Lung microvascular endothelial cell (primary cell): Measurements from ENCODE around the gene PRKCSH. TPM values are rescaled to one million over a fixed set of nuclear protein-coding genes. Genes with fewer than 3 reads are reported as not detected.
"Not testable (repeated sequence)": the region's sequence is repeated elsewhere in the genome, so short reads cannot be mapped to it uniquely, and the experiment has no call there.

Experiments used
- DNase-seq, 2 donors: peaks; one replicate each; pipeline versions ENCODE4 v3.0.0 to v3.0.0-alpha.2; 2010; ENCODE audit warnings: low read depth in 2 of 2
- total RNA-seq: library from RNA; depleted of rRNA; stranded (reverse); fragments of >200 nt; gene quantifications from 2 replicates; pipeline ENCODE4 v1.2.1, GENCODE V29; 2014

The PRKCSH gene, protein sequence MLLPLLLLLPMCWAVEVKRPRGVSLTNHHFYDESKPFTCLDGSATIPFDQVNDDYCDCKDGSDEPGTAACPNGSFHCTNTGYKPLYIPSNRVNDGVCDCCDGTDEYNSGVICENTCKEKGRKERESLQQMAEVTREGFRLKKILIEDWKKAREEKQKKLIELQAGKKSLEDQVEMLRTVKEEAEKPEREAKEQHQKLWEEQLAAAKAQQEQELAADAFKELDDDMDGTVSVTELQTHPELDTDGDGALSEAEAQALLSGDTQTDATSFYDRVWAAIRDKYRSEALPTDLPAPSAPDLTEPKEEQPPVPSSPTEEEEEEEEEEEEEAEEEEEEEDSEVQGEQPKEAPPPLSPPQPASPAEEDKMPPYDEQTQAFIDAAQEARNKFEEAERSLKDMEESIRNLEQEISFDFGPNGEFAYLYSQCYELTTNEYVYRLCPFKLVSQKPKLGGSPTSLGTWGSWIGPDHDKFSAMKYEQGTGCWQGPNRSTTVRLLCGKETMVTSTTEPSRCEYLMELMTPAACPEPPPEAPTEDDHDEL
- 103 and 132 TPM in 2 replicates for total RNA-seq

DNA sequence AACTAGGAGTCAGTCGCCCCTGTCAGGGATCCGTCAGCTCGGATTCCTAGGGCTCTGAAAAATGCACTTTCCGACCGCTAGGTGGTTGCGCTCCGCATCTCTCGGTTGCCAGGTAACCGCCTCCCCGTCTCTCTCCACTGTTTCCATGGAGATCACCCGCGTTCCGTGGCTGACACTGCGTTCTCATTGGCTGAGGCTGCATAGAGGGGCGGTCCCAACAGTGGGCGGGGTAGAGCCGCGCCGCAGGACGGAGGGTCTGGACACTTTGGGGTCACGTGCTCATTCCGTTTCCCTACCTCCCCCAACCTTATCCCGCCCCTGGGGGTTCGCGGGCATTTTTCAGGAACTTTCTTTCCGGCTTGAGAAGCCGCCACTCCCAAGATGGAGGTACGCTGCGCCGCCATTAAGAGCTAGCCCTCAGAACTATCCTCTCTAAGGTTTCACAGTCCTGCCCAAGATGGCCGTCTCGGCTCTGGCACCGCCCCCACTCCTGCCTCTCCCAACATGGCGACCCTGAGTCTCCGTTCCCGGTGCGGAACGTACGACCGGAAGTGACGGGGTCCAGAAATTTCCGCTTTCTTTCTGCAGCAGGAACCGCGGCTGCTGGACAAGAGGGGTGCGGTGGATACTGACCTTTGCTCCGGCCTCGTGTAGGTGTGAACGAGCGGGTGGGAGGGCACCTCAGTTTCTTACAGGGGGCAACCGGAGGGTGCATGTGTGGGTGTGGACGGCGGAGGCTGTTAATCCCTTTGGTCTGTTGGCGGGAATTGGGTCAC is at the start of gene PRKCSH, which contains the start of gene ODAD3:
TSS of gene PRKCSH (plus strand) at position 579 of the 776 bp plus-strand sequence. CDS start 483 bp downstream, outside the sequence.
TSS of gene ODAD3 (minus strand) at position 65 of the 776 bp plus-strand sequence. CDS start 105 bp downstream, outside the sequence.
- peak; percentile 100 for DNase-seq

DNA sequence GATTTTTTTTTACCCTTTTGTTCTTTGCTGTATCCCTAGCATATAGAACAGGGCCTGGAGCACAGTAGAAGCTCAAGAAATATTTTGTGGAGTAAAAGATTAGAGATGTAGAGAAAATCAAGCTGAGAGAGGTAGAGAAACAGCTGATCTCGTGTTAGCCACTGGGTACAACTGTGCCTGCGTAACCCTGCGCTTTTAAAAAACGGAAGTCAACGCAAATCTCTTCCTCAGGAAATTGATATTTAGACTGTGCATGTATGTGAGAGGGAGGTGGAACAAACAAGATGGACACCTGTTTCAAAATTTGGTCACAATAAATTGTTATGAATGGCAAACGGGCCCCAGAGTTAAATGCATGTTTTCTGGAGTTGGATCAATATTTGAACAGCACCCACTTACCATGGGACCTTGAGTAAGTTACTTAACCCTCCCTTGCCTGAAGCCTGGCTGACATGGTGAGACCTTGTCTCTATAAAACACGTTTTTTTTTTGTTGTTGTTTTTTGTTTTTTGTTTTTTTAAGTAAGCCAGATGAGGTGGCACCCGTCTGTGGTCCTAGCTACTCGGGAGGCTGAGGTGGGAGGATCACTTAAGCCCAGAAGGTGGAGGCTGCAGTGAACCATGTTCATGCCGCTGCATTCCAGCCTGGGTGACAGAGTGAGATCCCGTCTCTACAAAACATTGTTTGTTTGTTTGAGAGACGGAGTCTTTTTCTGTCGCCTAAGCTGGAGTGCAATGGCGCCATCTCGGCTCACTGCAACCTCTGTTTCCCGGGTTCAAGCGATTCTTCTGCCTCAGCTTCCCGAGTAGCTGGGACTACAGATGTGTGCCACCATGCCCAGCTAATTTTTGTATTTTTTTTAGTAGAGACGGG is 48.0 kb upstream of the PRKCSH start:
- DNase-seq: peak; percentile 18 to 24

DNA sequence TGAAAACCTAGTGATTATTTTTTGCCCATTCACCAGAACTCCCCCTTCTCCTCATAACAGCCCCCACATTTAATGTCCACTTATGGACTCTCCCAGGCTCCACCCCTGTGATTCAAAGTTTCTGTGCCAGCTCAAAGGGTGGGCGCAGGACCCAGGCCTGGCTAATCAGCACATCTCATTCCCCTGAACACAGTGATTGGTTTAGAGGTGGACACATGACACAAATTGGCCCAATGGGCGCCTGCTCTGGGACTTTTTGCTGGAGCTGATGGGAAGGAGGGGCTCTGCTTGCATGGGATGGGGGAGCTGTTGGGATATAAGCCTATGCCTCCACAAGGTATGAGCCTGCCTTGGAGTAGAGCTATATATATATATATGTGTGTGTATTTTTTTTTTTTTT is 45.1 kb upstream of the PRKCSH start:
- DNase-seq: no peak

DNA sequence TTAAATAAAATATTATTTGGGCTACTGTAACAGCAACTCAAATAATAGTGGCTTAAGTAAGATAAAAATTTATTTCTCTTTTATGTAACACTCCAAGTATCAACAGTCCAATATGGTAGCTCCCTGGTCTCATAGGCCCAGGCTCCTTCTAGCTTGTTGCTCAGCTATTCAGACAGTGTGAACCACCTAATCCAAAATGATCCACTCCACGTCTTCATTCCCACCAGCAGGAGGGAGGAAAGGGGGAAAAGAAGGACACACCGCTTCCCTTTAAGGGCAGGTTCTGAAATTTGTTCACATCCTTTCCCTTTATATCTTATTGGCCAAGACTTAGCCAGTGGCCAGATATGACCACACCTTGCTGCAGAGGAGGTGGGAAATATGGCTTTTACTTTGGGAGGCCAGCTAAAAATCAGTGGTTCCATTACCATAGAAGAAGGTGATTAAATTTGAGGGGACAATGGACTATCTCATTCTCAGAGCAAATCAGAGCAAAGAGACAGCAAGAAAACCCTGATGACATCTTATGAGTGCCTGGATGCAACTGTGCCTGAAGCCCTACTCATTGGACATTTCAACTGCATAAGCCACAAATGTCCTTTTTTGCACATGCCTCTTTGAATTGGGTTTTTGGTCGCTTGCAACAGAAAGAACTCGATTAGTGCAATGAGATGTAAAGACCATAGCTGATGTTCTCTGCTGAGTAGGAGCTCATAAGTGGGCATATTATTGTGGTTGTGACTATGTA is 44.3 kb upstream of the PRKCSH start:
- no peak for DNase-seq

DNA sequence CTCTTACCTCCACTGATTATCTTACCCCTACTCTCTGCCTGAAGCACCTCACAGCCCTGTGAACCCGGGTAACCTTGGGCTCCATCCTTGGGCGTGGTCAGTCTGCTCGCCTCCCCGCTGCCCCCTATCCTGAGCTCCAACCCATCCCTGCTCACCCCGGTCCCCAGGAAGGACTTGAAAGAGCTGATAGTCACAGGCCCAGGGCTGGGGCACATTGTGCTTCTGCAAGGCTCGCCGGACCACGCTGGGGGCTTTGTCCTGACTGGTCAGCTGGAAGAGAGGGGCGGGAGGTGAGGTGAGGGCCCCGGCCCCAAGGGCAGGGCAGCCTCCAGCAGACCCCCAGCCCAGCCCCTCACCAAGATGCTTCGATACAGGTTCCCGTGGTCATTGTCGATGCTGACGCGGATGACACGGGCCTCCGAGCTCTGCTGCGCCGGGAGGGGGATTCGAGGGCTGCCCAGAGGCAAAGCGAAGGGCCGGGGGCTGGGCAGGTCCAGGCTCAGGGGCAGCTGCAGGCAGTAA is 38.3 kb upstream of the PRKCSH start:
- DNase-seq: no peak

DNA sequence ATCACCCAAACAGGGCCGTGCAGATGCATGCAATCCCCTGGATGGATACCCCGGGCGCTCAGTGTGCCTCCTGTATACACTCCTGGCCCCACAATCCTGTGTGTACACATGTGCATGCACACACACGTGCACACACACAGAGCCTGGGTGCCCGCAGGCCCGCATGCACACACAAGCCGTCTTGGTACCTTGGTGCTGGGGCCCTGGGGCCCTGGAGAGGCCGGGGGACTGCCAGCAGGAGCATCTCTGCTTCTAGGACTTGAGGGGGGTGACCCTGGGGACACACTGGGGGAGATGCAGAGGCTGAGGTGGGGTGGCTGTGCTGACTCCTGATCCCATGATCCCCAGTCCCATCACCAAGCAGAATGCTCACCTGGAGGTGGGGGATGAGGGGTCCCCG is 35.8 kb upstream of the PRKCSH start:
- DNase-seq: no peak

DNA sequence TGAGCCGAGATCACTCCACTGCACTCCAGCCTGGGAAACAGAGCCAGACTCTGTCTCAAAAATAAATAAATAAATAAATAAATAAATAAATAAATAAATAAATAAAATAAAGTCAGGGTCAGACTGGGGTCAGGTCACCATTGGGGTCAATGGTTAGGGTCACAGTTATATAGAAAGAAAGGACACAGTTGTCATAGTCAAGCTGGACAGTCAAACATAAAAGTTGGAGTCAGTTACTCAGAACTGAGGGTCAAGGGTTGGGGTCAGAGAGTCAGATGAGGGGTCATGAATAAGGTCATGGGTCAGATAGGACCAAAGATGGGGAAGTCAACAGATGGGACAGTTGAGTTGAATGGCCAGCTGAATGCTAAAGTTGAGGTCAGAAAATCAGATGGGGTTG is 34.6 kb upstream of the PRKCSH start:
- no peak for DNase-seq

DNA sequence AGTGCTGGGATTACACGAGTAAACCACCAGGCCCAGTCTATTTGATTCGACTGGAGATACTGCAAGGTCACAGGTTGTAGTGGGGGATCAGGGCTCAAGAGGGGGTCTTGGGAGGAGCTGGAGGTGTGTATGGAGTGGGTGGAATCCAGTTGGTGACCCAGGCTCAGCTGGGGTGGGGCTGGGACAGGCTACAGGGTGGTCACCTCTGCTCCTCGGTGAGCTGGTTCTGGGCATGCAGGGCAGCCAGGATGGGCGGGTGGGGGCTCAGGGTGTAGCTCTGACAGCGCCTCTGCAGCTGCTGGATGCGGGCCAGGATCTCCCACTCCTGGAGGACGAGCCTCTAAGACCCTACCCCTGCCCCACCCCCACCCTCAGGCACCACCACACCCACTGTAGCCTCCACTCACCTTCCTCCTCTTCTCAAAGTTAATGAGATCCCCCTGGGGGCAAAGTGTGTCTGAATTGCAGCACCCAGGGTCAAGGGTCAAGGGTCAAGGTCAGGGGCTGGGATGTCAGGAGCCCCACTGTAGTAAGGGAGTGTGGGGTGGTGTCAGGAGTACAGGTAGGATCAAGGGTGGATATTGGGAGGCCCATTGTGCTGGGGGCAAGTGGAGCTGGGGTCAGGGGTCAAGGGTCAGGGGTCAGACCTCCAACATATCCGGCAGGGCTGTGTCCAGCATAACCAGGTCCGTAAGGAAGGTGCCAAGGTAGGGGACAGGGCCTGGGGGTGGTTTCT is 33.5 kb upstream of the PRKCSH start:
- DNase-seq: no peak

DNA sequence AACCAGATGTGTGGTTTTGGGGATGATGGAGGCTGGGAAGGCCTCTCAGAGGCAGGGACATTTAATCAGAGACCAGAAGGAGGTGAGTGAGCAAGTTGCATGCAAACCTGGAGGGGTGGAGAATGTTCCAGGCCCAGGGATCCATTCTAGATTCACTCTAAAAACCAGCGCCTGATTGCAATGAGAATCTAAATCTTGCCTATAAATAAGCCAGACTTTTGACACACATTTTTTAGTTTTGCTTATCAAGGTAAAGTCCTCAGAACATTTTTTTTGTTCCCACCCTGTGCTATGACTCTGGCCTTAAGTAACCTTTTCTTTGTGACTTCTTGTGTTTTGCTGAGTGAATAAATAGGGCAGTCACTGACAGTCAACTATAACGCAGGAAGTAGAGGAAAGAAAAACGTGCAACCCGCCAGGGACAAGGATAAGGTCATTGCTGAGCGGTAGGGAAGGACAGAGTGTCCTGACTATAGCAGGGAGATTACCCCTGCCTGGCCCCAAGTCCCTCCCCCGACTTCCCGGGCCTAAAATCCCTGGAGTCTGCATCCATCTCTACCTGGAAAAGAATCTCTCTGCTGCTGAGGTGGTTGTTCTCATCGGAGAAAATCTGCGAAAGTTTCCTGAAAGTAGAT is 30.7 kb upstream of the PRKCSH start:
- DNase-seq: peak in 1 of 2 donors; percentile 33

DNA sequence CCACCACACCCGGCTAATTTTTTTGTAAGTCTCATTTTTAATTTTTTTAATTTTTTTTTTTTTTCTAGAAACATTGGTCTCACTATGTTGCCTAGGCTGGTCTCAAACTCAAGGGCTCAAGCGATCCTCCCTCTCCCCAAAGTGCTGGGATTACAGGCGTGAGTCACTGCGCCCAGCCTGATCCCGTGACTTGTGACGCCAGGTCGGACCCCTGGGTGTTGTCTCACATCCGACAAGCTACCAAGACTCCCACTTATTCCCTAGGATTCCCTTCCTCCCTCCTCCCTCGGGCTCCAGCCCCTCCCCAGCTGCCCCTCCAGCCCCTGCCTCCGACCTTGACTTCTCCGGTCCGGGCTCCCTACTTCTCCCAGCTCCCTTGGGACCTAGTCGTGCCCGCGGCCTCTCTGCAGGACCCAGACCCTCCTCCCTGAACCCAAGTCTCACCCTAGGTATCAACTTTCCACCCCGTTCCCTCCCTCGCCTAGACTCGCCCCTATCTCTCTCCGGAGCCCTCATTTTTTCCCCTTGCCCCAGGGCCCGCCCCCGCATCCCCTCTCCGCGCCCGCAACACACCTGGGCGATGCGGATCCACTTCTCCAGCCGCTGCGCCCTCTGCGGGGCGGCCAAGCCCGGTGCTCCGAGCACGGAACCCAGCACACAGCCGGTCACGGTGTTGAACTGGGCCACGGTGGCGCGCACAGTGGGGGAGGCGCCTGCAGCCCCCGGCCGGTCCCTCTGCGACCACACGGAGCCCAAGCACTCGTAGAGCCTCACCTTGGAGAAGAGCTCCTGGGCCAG is 29.4 kb upstream of the PRKCSH start:
- DNase-seq: peak in 1 of 2 donors; percentile 26

DNA sequence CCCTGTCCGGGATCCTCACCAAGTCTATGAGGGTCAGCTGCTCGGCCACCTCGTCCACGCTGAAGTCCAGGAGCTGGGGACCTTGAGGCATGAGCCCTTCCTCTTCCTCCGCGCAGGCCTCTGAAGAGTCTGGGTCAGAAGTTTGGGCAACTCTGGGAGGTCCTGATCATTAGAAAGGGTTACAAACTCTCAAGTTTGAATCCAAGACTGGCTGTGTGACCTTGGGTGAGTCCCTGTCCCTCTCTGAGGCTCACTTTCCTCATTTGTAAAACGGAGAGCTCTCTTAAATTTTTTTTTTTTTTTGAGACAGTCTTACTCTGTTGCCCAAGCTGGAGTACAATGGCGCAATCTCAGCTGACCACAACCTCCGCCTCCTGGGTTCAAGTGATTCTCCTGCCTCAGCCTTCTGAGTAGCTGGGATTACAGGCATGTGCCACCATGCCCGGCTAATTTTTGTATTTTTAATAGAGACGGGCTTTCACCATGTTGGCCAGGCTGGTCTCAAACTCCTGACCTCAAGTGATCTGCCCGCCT is 28.7 kb upstream of the PRKCSH start:
- not testable (repeated sequence) for DNase-seq

DNA sequence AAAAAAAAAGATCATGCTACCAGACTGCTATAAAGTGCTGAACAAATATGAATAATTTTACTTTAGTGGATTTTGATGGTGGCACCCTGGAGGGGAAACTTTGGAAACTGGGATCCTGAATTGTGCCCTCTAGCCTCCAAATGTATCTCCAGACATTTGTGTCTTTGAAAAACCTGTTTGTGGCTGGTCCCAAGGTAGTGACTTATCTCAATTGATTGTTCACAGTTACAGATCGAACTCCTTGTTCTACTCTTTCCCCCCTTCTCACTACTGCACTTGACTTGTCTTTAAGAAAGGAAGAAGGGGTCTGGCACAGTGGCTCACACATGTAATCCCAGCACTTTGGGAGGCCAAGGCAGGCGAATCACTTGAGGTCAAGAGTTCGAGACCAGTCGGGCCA is 26.8 kb upstream of the PRKCSH start:
- no peak for DNase-seq

DNA sequence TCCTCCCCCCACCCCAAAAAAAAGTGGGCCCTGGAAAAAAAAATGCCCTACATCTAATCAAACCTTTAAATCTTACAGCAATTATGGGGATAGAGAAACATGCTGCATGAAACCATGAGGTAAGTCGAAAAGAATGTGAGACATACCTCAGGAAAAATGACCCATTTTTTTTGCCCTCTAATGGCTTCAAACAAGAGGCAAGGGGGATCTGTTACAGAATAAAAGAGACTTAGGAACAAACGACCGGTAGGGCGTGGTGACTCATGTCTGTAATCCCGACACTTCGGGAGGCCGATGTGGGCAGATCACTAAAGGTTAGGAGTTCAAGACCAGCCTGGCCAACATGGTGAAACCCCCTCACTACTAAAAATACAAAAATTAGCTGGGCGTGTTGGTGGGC is 24.8 kb upstream of the PRKCSH start:
- no peak for DNase-seq

DNA sequence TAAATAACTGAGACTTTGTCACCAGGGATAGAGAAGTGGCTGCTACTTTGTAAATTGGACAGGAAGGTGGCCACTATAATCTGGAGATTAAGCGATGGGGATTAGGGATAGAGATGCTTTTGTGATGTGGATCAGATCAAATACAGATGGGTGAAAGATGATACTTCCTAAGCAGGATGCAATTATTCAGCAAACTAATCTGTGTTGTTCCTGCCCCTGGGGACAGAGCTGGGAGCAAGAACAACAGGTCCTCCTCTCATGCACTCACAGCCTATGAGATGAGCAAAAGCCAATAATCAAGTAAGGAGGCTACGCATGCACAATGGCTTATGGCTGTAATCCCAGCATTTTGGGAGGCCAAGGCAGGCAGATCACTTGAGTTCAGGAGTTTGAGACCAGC is 20.9 kb upstream of the PRKCSH start:
- no peak for DNase-seq

DNA sequence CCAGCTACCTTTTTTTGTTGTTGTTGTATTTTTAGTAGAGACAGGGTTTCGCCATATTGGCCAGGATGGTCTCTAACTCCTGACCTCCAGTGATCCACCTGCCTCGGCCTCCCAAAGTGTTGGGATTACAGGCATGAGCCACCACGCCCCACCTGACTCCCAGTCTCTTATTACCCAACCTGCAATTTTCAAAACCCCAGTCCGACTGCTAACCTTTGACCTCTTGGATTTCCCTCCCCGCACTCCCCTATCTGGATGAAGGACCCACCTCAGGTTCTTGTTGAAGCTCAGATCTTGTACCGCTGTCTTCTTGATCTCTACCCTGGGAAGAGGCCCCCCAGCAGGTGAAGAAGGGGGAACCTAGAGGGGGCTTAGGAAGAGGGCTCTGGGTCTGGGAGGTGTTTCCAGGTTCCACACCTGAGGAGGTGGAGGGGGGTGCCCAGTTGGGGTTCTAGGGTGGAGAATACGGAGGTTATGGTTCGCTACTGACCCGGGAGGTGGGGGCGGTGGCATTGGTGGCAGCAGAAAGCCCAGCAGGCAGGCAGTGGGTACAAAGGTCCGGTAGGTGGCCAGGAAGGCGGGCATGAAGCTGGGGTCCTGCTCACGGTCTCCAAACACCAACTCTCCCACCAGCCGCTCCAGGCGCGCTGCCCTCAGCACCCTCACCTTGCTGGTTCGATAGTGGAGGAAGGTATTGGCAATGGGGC is 18.9 kb upstream of the PRKCSH start:
- no peak for DNase-seq

DNA sequence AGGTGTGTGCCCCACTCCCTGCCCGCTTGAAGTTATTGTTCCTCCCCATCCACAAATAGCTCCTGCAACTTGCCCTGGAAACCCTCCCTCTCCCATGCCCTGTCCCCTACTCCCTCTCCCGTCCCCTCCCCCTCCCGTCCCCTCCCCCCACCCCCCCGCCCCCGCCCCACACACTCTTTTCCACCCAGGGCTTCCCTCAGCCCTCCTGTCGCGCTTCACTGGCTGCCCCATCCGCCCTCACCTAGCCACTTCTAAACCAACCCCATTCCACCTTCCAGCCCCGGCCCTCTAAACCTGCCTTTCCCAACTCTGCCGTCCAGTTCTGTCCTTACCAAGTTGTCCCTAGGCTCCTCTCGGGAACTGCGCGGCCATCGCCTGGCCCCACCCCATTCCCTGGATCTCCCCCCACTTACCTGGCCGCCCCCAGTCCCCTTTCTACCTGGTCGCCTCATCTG is 17.3 kb upstream of the PRKCSH start:
- DNase-seq: no peak
